CD4-positive, alpha-beta memory T cell (primary cell): ENCODE measurements around the gene PLXNA4. TPM values are rescaled to one million over a fixed set of nuclear protein-coding genes. Genes with fewer than 3 reads are reported as not detected.
A peak's percentile ranks its signal among the peaks of the same experiment; 100 is the strongest.

Experiments
- CTCF ChIA-PET: fragments of 350-600 bp; sonication (Branson Sonifier 250); formaldehyde crosslinking; loops from one replicate; lab custom pipeline; 2021; ENCODE audit warnings: inconsistent platforms; ENCODE audit not compliant: partially characterized antibody; lab: Charles Lee
- POLR2A ChIA-PET: fragments of 350-600 bp; sonication (Branson Sonifier 250); formaldehyde crosslinking; loops from one replicate; lab custom pipeline; 2021; ENCODE audit not compliant: partially characterized antibody; lab: Charles Lee
- DNase-seq, 5 donors: peaks; one replicate each; pipeline versions ENCODE4 v3.0.0 to v3.0.0-alpha.2; 2020 to 2022; ENCODE audit warnings: mixed read lengths in 1 of 5
- H3K27ac ChIP-seq: one replicate; pipeline ENCODE4 v1.7.0; 2013; ENCODE audit warnings: low read depth, low read length
- H3K27me3 ChIP-seq: 2 replicates; pipeline ENCODE4 v1.7.0; 2013; ENCODE audit warnings: mild to moderate bottlenecking, low read length, moderate library complexity; ENCODE audit not compliant: insufficient read depth
- H3K36me3 ChIP-seq: 2 replicates; pipeline ENCODE4 v1.7.0; 2013; ENCODE audit warnings: mild to moderate bottlenecking, low read length, moderate library complexity; ENCODE audit not compliant: insufficient read depth
- H3K4me1 ChIP-seq: 2 replicates; pipeline ENCODE4 v1.7.0; 2013; ENCODE audit warnings: mild to moderate bottlenecking, low read length, moderate library complexity; ENCODE audit not compliant: insufficient read depth
- H3K4me3 ChIP-seq, 2 donors: one replicate each; pipeline ENCODE4 v1.7.0; 2013; ENCODE audit warnings: low read length in 2 of 2, mild to moderate bottlenecking in 1 of 2
- H3K9me3 ChIP-seq, 2 donors: one replicate each; pipeline ENCODE4 v1.7.0; 2013; ENCODE audit warnings: low read length in 2 of 2, control low read depth in 1 of 2; ENCODE audit not compliant: control insufficient read depth in 1 of 2
- H3K27ac Mint-ChIP-seq, 7 donors: one replicate each; pipeline ENCODE4 v1.8.0; 2020 to 2021; ENCODE audit warnings: mixed read lengths in 7 of 7, mild to moderate bottlenecking in 6 of 7, inconsistent platforms in 3 of 7, moderate library complexity in 3 of 7
- H3K27me3 Mint-ChIP-seq, 2 donors: one replicate each; pipeline ENCODE4 v1.8.0; 2020 to 2021; ENCODE audit warnings: mixed read lengths in 2 of 2
- H3K36me3 Mint-ChIP-seq, 2 donors: one replicate each; pipeline ENCODE4 v1.8.0; 2020 to 2021; ENCODE audit warnings: mixed read lengths in 2 of 2, inconsistent platforms in 1 of 2, mild to moderate bottlenecking in 1 of 2
- H3K4me1 Mint-ChIP-seq, 4 donors: one replicate each; pipeline ENCODE4 v1.8.0; 2020 to 2021; ENCODE audit warnings: mixed read lengths in 4 of 4, mild to moderate bottlenecking in 1 of 4
- H3K4me3 Mint-ChIP-seq, 8 donors: one replicate each; pipeline ENCODE4 v1.8.0; 2020 to 2021; ENCODE audit warnings: mixed read lengths in 8 of 8, mild to moderate bottlenecking in 7 of 8, moderate library complexity in 6 of 8, inconsistent platforms in 3 of 8
- H3K9me3 Mint-ChIP-seq, 8 donors: one replicate each; pipeline ENCODE4 v1.8.0; 2020 to 2021; ENCODE audit warnings: mixed read lengths in 8 of 8, mild to moderate bottlenecking in 5 of 8, inconsistent platforms in 3 of 8, moderate library complexity in 1 of 8
- intact Hi-C: fragments of 100-400 bp; cut with micrococcal nuclease; formaldehyde crosslinking; loops from one replicate; pipeline ENCODE4 v1.15.1; 2023
- polyA plus RNA-seq, 2 donors: library from polyadenylated mRNA; unstranded; fragments of 300-500 nt; fragmentation: Illumina TruSeq; gene quantifications; one replicate each; pipeline ENCODE4 v1.2.3, GENCODE V29; 2021
- total RNA-seq, 2 experiments: library from RNA; stranded (reverse); gene quantifications; one replicate each; pipeline ENCODE4 v1.2.3, GENCODE V29; 2021

The PLXNA4 gene
- total and polyA plus RNA-seq, 4 experiments from 2014 or later = 0.06 to 0.94 (median 0.58) TPM

DNA sequence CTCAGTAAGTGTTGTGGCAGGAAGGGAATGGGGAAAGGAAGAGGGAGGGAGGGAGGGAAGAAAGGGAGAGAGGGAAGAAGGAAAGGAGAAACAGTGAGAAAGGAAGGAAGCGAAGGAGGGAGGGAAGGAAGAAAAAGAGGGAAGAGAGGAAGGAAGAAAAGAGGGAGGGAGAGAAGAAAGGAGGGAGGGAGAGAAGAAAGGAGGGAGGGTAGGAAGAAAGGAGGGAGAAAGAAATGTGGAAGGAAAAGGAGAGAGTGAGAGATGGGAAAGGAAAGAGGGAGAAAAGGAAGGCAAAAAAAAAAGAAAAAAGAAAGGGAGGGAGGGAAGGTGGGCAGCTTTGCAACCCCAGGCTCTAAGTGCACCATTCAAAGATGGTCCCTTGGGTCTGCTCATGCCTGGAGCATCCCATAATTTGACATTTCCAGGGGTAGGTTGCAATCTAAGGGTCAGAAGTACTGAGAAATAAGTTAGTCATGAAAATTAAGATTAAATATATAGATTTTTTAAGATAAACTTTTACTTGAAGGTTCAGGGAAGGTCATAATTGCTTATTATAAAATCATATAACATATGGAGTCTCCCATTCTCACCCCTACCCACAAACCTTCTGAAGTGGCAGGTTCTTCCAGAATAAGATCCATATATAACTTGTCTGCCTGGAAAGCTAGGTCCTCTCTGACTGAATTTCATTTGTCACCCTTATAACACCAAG is 249.2 kb downstream of the PLXNA4 start:
- Mint-ChIP-seq H3K4me3 (no peak overlapping the region), H3K9me3 (no peaks in the 10 kb centered on the region), H3K27ac (no peak overlapping the region), H3K4me1 (no peaks in the 10 kb centered on the region), H3K27me3 (peaks cover 3 to 15% of the 10 kb centered on the region in 2 donors), H3K36me3 (no peaks in the 10 kb centered on the region)
- Histone ChIP-seq H3K9me3 (no peaks in the 10 kb centered on the region), H3K27ac (no peak overlapping the region), H3K36me3 (no peaks in the 10 kb centered on the region), H3K27me3 (no peaks in the 10 kb centered on the region), H3K4me3 (no peak overlapping the region), H3K4me1 (no peaks in the 10 kb centered on the region)
- CTCF ChIA-PET = interaction anchor here (2.8 kb wide), 1 partner anchor 9 kb away, joined by 14 read pairs; no protein-coding TSS in a partner anchor
- POLR2A ChIA-PET = no interaction called here
- DNase-seq = no peak
- intact Hi-C loops = no loop called here

DNA sequence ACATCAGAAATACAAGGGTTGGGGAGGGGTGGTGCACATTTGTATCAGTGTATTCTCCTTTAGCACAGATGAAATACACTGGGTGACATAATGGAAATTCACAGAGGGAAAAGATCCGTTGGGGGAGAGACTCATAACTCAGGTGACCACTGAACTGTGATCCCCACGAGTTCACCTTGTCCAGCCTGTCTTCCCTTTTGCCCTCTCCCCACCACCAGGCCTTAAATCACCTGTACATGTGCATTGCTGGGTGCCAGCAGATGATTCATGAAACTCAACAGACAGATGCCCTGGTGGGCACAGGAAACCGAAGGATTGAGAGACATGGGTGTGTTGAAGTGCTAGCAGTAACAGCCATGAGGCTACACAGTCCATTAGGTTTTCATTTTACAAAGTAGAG is 253.3 kb downstream of the PLXNA4 start:
- no peak for DNase-seq
- H3K9me3 ChIP-seq = no peaks in the 10 kb centered on the region
- ChIA-PET CTCF (interaction anchor here (3.1 kb wide), 1 partner anchor 258 kb away, joined by 16 read pairs; no protein-coding TSS in a partner anchor), POLR2A (no interaction called here)
- no peak overlapping the region for H3K27ac ChIP-seq
- no peak overlapping the region for H3K4me3 ChIP-seq
- Mint-ChIP-seq H3K4me3 (no peak overlapping the region), H3K36me3 (no peaks in the 10 kb centered on the region), H3K27ac (no peak overlapping the region), H3K4me1 (peaks cover 6 to 10% (median 8%) of the 10 kb centered on the region in 4 donors), H3K9me3 (peaks cover 0 to 2% (median 0%) of the 10 kb centered on the region in 8 donors), H3K27me3 (peaks cover 21 to 24% of the 10 kb centered on the region in 2 donors)
- no peaks in the 10 kb centered on the region for H3K27me3 ChIP-seq
- intact Hi-C loops = no loop called here
- no peaks in the 10 kb centered on the region for H3K36me3 ChIP-seq
- peaks cover 10% of the 10 kb centered on the region for H3K4me1 ChIP-seq

DNA sequence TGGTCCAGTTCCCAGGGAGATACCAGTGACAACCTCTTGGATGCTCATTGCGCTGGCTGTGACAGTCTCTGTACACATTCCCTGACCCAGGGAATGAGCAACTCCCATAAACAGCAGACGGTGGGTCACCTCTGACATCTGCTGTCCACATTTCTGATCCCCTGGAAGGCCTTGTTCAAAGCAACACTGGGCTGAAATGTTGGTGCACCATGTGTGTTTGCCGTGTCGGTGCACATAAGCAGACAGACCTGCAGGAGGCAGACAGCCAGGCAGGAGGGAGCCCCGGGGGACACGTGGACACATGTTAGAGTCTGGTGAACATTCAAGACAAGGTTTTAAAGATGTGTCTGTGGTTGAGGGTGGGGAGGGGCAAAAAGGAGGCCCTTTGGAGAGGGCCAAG is 254.9 kb downstream of the PLXNA4 start:
- Histone ChIP-seq H3K4me1 (peaks cover 10% of the 10 kb centered on the region), H3K9me3 (no peaks in the 10 kb centered on the region), H3K27me3 (no peaks in the 10 kb centered on the region), H3K27ac (no peak overlapping the region), H3K4me3 (no peak overlapping the region), H3K36me3 (no peaks in the 10 kb centered on the region)
- Mint-ChIP-seq H3K4me3 (no peak overlapping the region), H3K36me3 (peaks cover 0 to 4% of the 10 kb centered on the region in 2 donors), H3K4me1 (peaks cover 6 to 13% (median 9%) of the 10 kb centered on the region in 4 donors), H3K27me3 (peaks cover 25% of the 10 kb centered on the region in 2 donors), H3K27ac (no peak overlapping the region), H3K9me3 (peaks cover 0 to 7% (median 4%) of the 10 kb centered on the region in 8 donors)
- ChIA-PET CTCF (interaction anchor here (0.6 to 3.1 kb wide), 5 partner anchors 8 to 273 kb away, joined by 3 to 16 read pairs (median 3); no protein-coding TSS in a partner anchor), POLR2A (no interaction called here)
- DNase-seq = no peak
- intact Hi-C loops = no loop called here

DNA sequence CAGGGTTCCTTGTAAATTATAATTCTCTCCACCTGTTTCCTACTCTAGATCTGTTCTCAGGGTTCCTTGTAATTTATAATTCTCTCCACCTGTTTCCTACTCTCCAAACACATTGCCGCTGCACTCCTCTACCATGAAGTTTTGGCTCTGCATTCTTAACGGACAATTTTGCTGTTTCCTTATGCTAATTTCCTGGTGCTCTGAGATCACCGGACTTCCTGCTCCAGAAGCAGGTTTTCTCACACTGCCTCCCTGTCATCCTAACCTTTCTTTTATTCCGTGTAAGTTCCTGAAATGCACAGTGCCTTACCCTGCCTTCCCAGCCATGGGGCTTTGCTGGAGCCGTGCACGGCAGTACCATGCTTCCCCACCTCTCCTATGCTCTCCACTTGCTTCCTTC is 256.8 kb downstream of the PLXNA4 start:
- H3K27me3 Mint-ChIP-seq = peaks cover 25 to 30% of the 10 kb centered on the region in 2 donors
- no peak overlapping the region for H3K27ac Mint-ChIP-seq
- H3K27ac ChIP-seq = no peak overlapping the region
- peaks cover 10% of the 10 kb centered on the region for H3K4me1 ChIP-seq
- H3K4me3 Mint-ChIP-seq = peak overlapping the region in 2 of 8 donors; percentile 14 to 44
- H3K36me3 Mint-ChIP-seq = peaks cover 0 to 4% of the 10 kb centered on the region in 2 donors
- H3K36me3 ChIP-seq = no peaks in the 10 kb centered on the region
- ChIA-PET CTCF (interaction anchor here (1.3 to 2.5 kb wide), 7 partner anchors 9 to 1115 kb away, joined by 3 to 25 read pairs (median 8); no protein-coding TSS in a partner anchor), POLR2A (no interaction called here)
- H3K4me1 Mint-ChIP-seq = peaks cover 6 to 13% (median 9%) of the 10 kb centered on the region in 4 donors
- no peak for DNase-seq
- intact Hi-C loops = loop anchor here (2.0 kb wide), 2 partner anchors 1697 to 1821 kb away; no protein-coding TSS in a partner anchor
- H3K4me3 ChIP-seq = no peak overlapping the region
- no peaks in the 10 kb centered on the region for H3K9me3 ChIP-seq
- no peaks in the 10 kb centered on the region for H3K27me3 ChIP-seq
- peaks cover 0 to 7% (median 4%) of the 10 kb centered on the region in 8 donors for H3K9me3 Mint-ChIP-seq

DNA sequence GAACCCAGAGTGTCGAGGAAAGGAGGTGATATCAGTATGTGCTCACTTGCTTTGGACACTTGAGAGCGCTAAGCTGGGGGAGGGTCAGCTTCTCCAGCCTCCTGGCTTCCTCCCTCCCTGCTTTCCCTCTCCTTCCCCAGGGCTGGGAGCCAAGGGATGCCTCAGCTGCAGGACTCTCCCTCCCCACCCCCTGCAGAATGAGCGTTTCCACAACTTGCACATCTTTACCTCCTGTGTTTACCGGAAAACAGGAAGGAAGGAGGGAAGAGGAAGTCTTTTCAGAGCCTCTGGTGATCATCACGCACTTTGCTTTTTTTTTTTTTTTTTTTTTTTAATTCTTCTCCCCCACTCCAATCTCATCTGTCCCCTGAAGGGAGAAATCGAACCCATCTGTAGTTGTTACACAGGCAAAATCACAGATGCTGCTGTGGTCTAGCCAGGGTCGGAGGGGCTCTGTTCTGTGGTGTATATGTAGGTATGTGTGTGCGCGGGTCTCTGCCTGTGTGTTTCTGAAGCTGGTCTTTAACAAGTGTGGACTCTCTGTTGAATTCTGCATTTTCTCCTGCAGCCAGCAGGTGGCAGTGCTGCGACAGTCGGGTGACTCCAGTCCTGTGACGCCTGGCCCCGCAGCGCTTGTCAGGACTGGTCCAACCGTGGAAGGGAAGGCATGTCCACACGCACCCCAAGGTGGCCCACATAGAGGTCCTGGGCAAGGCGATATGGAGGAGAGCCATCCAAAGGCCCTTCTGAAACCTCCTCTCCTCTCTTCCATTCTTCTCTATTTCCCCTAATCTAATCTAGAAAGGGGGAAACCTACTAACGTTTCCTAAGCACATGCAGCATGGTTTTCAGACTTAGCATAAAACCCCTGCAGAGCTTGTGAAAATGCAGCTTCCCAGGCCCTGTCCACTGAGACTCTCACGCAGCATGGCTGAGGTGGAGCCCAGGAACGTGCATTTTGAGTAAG is 257.6 kb downstream of the PLXNA4 start:
- no peak overlapping the region for H3K4me3 ChIP-seq
- H3K4me3 Mint-ChIP-seq = peak overlapping the region in 6 of 8 donors; percentile 4 to 51 (median 22)
- peak; percentile 70 to 74 (median 72) for DNase-seq
- no peaks in the 10 kb centered on the region for H3K27me3 ChIP-seq
- peaks cover 10% of the 10 kb centered on the region for H3K4me1 ChIP-seq
- peaks cover 6 to 13% (median 9%) of the 10 kb centered on the region in 4 donors for H3K4me1 Mint-ChIP-seq
- no peak overlapping the region for H3K27ac ChIP-seq
- CTCF ChIA-PET = interaction anchor here (0.7 to 2.5 kb wide), 14 partner anchors 9 to 1663 kb away, joined by 3 to 25 read pairs (median 4); no protein-coding TSS in a partner anchor
- no peak overlapping the region for H3K27ac Mint-ChIP-seq
- peaks cover 0 to 4% of the 10 kb centered on the region in 2 donors for H3K36me3 Mint-ChIP-seq
- H3K9me3 Mint-ChIP-seq = peaks cover 0 to 7% (median 4%) of the 10 kb centered on the region in 8 donors
- H3K27me3 Mint-ChIP-seq = peaks cover 25 to 30% of the 10 kb centered on the region in 2 donors
- POLR2A ChIA-PET = no interaction called here
- no peaks in the 10 kb centered on the region for H3K36me3 ChIP-seq
- no peaks in the 10 kb centered on the region for H3K9me3 ChIP-seq
- intact Hi-C loops = loop anchor here (1.0 to 2.0 kb wide), 3 partner anchors 262 to 1822 kb away; no protein-coding TSS in a partner anchor

DNA sequence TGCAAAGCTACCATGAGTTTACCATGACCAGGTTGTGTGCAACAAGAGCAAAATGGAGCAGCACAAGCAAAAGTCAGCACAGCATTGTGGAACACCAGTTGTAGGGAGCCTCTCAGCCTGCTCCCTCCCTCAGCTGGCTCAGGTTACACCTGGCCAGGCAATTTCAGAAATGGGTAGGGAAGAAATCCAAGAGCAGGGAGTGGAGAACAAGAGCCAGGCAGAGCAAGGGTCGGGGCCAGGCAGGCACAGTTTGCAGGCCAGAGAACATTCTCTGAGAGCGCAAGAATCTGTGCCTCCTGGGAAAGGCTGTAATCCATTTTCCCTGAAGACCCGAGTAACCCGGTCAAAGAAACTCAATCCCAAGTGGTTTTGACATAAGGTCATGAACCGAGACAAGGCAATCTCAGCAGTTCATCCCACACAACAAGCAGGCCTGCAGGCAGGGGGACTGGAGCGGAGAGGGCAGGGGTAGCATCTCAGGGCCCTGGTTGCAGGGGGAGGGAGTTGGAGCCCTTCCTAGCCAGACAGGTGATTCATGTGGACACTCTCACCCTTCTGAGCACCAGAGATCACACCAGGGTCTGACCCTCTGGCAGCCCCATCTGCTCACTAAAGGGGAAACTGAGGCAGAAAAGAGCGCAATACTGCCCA is 258.4 kb downstream of the PLXNA4 start:
- Mint-ChIP-seq H3K4me1 (peaks cover 6 to 13% (median 9%) of the 10 kb centered on the region in 4 donors), H3K4me3 (peak overlapping the region in 1 of 8 donors; percentile 21), H3K27ac (no peak overlapping the region), H3K9me3 (peaks cover 0 to 7% (median 4%) of the 10 kb centered on the region in 8 donors), H3K27me3 (peaks cover 22 to 30% of the 10 kb centered on the region in 2 donors), H3K36me3 (peaks cover 0 to 4% of the 10 kb centered on the region in 2 donors)
- Histone ChIP-seq H3K27me3 (no peaks in the 10 kb centered on the region), H3K27ac (no peak overlapping the region), H3K4me1 (peaks cover 10% of the 10 kb centered on the region), H3K36me3 (no peaks in the 10 kb centered on the region), H3K9me3 (no peaks in the 10 kb centered on the region), H3K4me3 (no peak overlapping the region)
- POLR2A ChIA-PET = no interaction called here
- intact Hi-C loops = loop anchor here (1.0 to 2.0 kb wide), 3 partner anchors 262 to 1823 kb away; no protein-coding TSS in a partner anchor
- DNase-seq = no peak
- CTCF ChIA-PET = interaction anchor here (0.7 to 2.5 kb wide), 5 partner anchors 11 to 967 kb away, joined by 3 to 25 read pairs (median 10); no protein-coding TSS in a partner anchor
